ENCODE data around the gene PGAM1. TPM values are rescaled to one million over a fixed set of nuclear protein-coding genes. Genes with fewer than 3 reads are reported as not detected.
A peak's percentile ranks its signal among the peaks of the same experiment; 100 is the strongest.

The PGAM1 gene
- total and polyA plus RNA-seq, 7 donors = 36.2 to 186 (median 47.2) TPM

DNA sequence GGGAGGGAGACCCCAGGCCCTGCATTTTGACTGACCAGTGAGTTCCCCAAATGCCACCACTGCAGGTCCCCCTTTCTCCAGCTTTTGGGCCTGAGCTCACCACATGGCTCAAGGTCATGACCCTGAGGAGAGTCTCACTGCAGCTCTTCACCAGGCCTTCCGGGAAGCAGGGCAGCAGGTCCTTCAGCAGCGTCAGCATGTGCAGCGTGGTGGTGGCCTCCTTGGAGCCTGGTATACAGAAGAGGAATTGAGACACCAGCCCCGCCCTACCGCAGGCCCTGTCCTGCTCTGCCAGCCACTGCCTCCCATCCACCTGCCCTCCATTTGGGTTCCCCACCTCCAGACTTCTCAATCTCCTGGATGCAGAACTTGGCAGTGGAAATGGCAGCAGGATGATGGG is 37.8 kb upstream of the PGAM1 start:
- H3K27ac ChIP-seq = no peak overlapping the region
- intact Hi-C loops (cut with DNase I) = no loop called here

DNA sequence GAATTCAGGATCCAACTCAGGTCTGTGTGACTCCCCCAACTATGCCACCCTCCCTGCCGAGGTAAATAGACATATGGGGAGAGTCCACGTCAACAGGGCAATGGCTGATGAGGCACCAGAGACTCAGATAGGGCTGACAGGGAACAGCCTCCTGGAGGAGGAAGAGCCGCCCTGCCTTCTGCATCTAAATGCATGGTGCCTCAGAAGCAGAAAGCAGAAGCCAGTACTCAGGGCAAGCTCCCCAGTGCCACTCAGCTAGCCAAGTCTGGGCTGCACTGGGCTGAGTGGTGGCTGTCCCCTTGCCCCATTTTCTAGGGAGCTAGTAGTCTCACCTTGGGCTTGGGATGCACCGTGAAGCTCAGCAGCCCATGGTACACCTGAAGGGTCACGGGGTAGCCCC is 35.9 kb upstream of the PGAM1 start:
- H3K4me1 ChIP-seq = no peaks in the 10 kb centered on the region
- intact Hi-C loops (cut with DNase I) = no loop called here
- TF ChIP-seq, protein P1, sequence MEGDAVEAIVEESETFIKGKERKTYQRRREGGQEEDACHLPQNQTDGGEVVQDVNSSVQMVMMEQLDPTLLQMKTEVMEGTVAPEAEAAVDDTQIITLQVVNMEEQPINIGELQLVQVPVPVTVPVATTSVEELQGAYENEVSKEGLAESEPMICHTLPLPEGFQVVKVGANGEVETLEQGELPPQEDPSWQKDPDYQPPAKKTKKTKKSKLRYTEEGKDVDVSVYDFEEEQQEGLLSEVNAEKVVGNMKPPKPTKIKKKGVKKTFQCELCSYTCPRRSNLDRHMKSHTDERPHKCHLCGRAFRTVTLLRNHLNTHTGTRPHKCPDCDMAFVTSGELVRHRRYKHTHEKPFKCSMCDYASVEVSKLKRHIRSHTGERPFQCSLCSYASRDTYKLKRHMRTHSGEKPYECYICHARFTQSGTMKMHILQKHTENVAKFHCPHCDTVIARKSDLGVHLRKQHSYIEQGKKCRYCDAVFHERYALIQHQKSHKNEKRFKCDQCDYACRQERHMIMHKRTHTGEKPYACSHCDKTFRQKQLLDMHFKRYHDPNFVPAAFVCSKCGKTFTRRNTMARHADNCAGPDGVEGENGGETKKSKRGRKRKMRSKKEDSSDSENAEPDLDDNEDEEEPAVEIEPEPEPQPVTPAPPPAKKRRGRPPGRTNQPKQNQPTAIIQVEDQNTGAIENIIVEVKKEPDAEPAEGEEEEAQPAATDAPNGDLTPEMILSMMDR (IDR thresholded peaks at IDR 0.05) = no peak
- H3K27me3 ChIP-seq (ENCODE audit: insufficient read depth in 3 of 3, low read length in 2 of 3) = no peaks in the 10 kb centered on the region
- ATAC-seq = no peak
- no peaks in the 10 kb centered on the region for H3K9me3 ChIP-seq
- no peak overlapping the region for H3K27ac ChIP-seq
- DNase-seq = no peak
- 87 to 98% (median 96%) methylated on average over 5 of the region's 5 CpGs for WGBS, 3 donors
- H3K4me3 ChIP-seq = no peak overlapping the region
- peaks cover 11 to 100% of the 10 kb centered on the region in 2 donors for H3K36me3 ChIP-seq (ENCODE audit: insufficient read depth in 1 of 2, low read depth in 1 of 2)

More for the DNA sequence above, 37.8 kb upstream of the PGAM1 start:
- Histone ChIP-seq H3K4me1 (no peaks in the 10 kb centered on the region), H3K9me3 (no peaks in the 10 kb centered on the region), H3K27me3 (ENCODE audit: insufficient read depth in 3 of 3, low read length in 2 of 3) (no peaks in the 10 kb centered on the region), H3K36me3 (ENCODE audit: insufficient read depth in 1 of 2, low read depth in 1 of 2) (peaks cover 8 to 99% of the 10 kb centered on the region in 2 donors), H3K4me3 (no peak overlapping the region)
- DNase-seq = peak in 1 of 2 donors; percentile 56
- TF ChIP-seq, protein P1 (IDR thresholded peaks at IDR 0.05) = no peak
- 85 to 92% (median 90%) methylated on average over 5 of the region's 5 CpGs for WGBS, 3 donors
- ATAC-seq = peak in 2 of 4 donors; percentile 14 to 23

DNA sequence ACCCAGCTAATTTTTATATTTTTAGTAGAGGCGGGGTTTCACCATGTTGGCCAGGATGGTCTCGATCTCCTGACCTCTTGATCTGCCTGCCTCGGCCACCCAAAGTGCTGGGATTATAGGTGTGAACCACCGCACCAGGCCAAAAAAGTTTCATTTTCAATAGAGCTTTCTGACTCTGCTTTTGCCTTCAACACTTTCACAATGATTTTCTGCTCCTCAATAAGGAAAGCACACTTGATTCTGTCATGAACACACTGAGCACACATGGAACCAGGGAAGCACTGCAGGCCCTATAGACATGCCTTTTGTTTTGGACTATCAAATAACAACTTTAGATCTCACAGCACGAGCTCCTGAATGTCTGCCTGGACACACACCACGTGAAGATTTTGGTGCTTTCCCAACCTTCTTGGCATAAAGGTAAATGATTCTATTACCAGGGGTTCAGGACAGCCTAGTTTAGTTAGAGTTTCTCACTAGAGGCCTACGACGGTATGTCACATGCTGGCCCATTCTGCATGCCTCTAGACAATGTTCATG is 32.9 kb upstream of the PGAM1 start:
- intact Hi-C loops (cut with DNase I) = no loop called here
- no peaks in the 10 kb centered on the region for H3K27me3 ChIP-seq (ENCODE audit: insufficient read depth in 3 of 3, low read length in 2 of 3)
- H3K4me1 ChIP-seq = no peaks in the 10 kb centered on the region
- H3K4me3 ChIP-seq = no peak overlapping the region
- H3K36me3 ChIP-seq (ENCODE audit: insufficient read depth in 1 of 2, low read depth in 1 of 2) = peaks cover 10 to 97% of the 10 kb centered on the region in 2 donors
- DNase-seq (no peak), ATAC-seq (peak; percentile 31 to 80 (median 53))
- TF ChIP-seq, protein P1 (IDR thresholded peaks at IDR 0.05) = no peak
- peak overlapping the region; percentile 41 for H3K27ac ChIP-seq
- H3K9me3 ChIP-seq = no peaks in the 10 kb centered on the region
- WGBS, 3 donors = 68 to 83% (median 71%) methylated on average over 8 of the region's 8 CpGs

DNA sequence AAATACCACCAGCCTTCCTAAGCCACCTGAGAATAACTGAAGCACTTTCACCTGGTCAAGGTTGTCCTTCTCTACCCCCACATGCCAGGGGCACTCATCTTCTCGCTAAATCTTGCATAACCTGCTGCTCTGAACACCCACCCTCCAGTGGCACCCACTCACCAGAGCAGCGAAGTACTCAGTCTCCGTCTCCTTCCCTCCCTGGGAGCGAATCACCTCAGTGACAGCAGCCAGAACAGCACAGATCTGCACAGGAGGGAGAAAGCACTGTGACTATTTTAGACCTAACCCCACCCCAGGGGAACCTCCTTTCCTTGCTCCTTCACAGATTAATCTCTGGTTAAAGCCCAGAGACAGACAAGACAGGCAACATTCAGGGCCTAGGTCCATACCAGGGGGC is 29.9 kb upstream of the PGAM1 start:
- Histone ChIP-seq H3K36me3 (ENCODE audit: insufficient read depth in 1 of 2, low read depth in 1 of 2) (peaks cover 6 to 82% of the 10 kb centered on the region in 2 donors), H3K9me3 (no peaks in the 10 kb centered on the region), H3K4me1 (peaks cover 14% of the 10 kb centered on the region), H3K27ac (no peak overlapping the region), H3K27me3 (ENCODE audit: insufficient read depth in 3 of 3, low read length in 2 of 3) (no peaks in the 10 kb centered on the region), H3K4me3 (no peak overlapping the region)
- TF ChIP-seq, protein P1 (IDR thresholded peaks at IDR 0.05) = no peak
- DNase-seq (no peak), ATAC-seq (no peak)
- WGBS, 3 donors = 74 to 100% (median 75%) methylated on average over 4 of the region's 4 CpGs
- intact Hi-C loops (cut with DNase I) = no loop called here
